Bronchial epithelial cell (primary cell): Measurements from ENCODE around the gene MEDAG. TPM values are rescaled to one million over a fixed set of nuclear protein-coding genes. Genes with fewer than 3 reads are reported as not detected.

ENCODE experiments used
- DNase-seq: peaks from one replicate; pipeline ENCODE4 v3.0.0-alpha.2; 2010; ENCODE audit warnings: low read depth
- FAIRE-seq: peaks from 2 replicates; lab custom pipeline; 2011; peaks lifted over from hg19 to GRCh38; lab: Jason Lieb, UNC
- H3K27me3 ChIP-seq: 2 replicates; pipeline ENCODE4 v1.5.1; 2011; ENCODE audit warnings: low read length; ENCODE audit not compliant: control insufficient read depth, insufficient read depth
- H3K36me3 ChIP-seq: 2 replicates; pipeline ENCODE4 v1.5.1; 2011; ENCODE audit warnings: low read length; ENCODE audit not compliant: control insufficient read depth, insufficient read depth
- H3K4me3 ChIP-seq: 2 replicates; pipeline ENCODE4 v1.5.1; 2011; ENCODE audit warnings: mild to moderate bottlenecking, low read depth, low read length, control low read depth
- total RNA-seq: library from RNA; depleted of rRNA; stranded (reverse); fragments of >200 nt; gene quantifications from 2 replicates; pipeline ENCODE4 v1.2.1, GENCODE V29; 2014
- TF ChIP-seq, protein P1 (sequence below): IDR thresholded peaks from 2 replicates; pipeline ENCODE4 v1.5.1; 2011; ENCODE audit warnings: mild to moderate bottlenecking, moderate library complexity, low read length, control low read depth, inconsistent platforms; ENCODE audit not compliant: insufficient read depth, severe bottlenecking

MEDAG gene
- total RNA-seq, 1 donor from 2014 or later = 0.53 TPM

DNA sequence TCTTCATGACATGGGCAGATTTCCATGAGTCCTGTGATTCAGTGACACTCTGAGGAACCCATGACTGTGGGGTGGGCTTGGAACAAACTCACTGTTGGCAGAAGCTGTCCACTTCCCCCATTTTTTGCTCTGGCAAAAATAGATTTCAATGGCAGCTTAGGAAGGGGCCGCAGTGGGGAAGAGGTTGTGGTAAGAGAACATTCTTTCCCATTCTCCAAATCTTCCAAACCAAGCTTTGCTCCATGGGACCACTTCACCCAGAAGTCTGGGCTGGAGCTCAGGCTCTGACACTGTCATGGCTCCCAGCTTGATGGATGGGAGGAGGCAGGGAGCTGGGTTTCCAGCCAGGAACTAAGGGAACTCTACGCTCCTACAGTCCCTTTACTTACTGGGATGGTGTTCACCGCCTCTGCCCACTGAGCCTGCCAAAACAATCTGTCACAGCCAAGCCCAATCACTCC is 24.9 kb upstream of the MEDAG start:
- no peaks in the 10 kb centered on the region for H3K27me3 ChIP-seq
- TF ChIP-seq, protein P1, sequence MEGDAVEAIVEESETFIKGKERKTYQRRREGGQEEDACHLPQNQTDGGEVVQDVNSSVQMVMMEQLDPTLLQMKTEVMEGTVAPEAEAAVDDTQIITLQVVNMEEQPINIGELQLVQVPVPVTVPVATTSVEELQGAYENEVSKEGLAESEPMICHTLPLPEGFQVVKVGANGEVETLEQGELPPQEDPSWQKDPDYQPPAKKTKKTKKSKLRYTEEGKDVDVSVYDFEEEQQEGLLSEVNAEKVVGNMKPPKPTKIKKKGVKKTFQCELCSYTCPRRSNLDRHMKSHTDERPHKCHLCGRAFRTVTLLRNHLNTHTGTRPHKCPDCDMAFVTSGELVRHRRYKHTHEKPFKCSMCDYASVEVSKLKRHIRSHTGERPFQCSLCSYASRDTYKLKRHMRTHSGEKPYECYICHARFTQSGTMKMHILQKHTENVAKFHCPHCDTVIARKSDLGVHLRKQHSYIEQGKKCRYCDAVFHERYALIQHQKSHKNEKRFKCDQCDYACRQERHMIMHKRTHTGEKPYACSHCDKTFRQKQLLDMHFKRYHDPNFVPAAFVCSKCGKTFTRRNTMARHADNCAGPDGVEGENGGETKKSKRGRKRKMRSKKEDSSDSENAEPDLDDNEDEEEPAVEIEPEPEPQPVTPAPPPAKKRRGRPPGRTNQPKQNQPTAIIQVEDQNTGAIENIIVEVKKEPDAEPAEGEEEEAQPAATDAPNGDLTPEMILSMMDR = no peak
- no peak for DNase-seq
- no peak for FAIRE-seq
- H3K36me3 ChIP-seq = no peaks in the 10 kb centered on the region
- H3K4me3 ChIP-seq = no peak overlapping the region

DNA sequence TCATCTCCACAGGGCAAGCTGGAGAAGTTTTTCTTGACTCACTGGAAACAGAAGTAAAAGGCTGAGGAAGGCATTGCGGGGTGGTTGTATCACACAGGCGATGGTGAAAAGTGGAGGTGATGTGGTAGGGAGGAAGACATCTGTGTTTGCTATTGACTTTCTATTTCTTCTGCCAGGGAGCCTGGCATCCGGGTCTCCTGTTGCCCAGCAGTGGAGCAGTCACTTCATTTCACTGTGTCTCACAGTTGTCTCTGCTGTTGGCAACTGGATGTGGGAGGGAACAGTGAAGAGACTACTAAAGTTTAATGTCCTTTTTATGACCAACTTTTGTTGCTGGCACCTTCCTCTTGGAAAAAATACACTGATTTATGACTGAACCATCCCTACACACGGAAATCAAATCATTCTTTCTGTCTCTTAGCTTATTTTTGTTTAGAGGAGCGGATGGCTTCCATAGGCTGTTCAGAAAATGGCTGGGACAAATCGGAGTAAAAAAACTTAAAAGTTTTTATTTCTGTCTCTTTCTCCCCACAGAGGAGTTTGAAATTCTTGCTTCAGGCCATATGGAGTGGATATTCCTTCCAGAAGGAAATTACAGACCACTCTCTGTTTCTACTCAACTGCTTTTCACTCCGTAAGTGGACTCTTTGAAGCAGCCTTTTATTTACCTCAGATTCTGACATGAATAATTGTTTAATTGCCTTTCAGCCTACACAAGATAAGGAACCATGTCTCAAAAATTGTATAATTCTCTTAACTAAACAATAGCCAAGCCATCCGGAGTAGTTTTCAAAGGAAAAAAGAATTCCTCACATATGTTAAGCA is 23.8 kb upstream of the MEDAG start:
- FAIRE-seq = no peak
- no peak for DNase-seq
- TF ChIP-seq, protein P1 = no peak

DNA sequence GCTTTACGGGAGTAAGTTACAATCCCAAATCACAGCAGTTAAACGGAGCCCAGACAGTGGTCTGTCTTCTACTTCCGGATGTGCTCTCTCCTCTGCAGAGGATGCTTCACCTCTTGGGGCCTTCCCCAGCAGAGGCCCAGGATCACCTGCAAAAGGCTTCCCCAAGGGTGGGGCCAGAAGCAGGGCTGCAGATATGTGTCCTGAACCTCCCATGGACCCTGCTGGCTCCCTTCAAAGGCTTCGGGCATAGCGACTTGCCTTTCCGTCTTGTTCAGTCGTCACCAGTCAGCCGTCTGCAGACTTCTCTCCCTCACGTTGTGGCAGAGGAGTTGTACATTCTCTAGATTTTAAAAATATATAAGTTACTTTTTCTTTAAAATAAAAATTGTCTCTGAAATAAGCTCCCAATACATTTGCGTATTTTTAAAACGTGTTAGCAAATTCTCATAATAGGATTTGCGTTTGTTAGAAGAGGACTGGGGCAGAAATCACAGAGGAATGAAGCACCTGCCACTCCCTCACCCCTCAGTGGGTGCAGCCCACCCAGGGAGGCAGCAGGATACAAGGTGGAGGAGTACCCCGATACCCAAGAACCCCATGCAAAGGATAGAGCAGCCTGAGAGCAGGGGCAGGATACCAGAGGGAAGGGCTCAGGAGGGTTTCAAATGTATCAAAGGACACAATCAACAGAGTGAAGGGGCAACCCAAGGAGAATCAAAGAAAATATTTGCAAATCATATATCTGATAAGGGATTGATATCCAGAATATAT is 22.9 kb upstream of the MEDAG start:
- Histone ChIP-seq H3K36me3 (no peaks in the 10 kb centered on the region), H3K4me3 (no peak overlapping the region), H3K27me3 (no peaks in the 10 kb centered on the region)
- TF ChIP-seq, protein P1 = no peak
- DNase-seq (no peak), FAIRE-seq (no peak)

More for the DNA sequence above, 23.8 kb upstream of the MEDAG start:
- Histone ChIP-seq H3K36me3 (no peaks in the 10 kb centered on the region), H3K4me3 (no peak overlapping the region), H3K27me3 (no peaks in the 10 kb centered on the region)

DNA sequence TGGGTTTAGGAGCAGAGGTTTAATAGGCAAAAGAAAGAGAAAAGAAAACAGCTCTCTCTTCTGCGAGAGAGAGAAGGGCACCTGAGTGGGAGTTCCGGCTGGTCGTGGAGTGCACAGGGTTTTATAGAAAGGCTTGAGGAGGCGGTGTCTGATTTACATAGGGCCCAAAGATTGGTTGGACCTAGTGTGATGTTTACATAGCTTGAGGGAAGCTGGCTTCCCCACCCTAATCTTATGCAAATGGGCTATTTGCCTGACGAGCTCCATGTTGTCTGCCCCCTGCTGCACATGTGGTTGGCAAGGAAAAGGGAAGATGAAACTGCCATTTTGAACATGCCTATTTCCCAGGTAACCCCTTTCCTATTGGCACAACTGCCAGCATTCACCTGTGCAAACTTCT is 21.5 kb upstream of the MEDAG start:
- TF ChIP-seq, protein P1 = no peak
- DNase-seq (no peak), FAIRE-seq (peak; percentile 7)
- Histone ChIP-seq H3K27me3 (no peaks in the 10 kb centered on the region), H3K36me3 (no peaks in the 10 kb centered on the region), H3K4me3 (no peak overlapping the region)

DNA sequence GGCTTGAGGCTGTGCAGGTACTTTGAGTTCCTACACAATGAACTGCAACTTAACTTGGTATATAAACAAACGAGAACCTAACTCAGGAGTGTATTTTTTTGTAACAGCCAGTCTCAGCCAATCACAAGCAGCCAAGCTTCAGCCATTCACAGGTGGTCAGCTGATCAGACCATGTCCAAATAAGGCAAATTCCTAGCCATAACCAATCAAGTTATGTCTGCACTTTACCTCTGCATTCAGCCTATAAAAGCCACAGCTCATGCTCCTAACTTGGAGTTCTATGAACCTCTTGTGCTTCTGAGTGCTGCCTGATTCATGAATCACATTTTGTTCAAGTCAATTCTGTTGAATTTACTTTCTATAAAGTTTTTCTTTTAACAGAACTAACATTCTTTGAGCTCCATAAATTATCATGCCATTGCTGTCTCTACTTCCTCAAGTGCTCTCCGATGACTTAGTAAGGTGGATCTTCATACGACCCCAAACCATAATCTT is 16.8 kb upstream of the MEDAG start:
- Histone ChIP-seq H3K4me3 (no peak overlapping the region), H3K27me3 (no peaks in the 10 kb centered on the region), H3K36me3 (no peaks in the 10 kb centered on the region)
- no peak for FAIRE-seq
- no peak for DNase-seq
- TF ChIP-seq, protein P1 = no peak
